ENCODE data around the gene TPPP.

- no peak for TF ChIP-seq POLR2A (IDR thresholded peaks at IDR 0.05; ENCODE audit: extremely low read depth, insufficient read length)
- TF ChIP-seq, protein P1, sequence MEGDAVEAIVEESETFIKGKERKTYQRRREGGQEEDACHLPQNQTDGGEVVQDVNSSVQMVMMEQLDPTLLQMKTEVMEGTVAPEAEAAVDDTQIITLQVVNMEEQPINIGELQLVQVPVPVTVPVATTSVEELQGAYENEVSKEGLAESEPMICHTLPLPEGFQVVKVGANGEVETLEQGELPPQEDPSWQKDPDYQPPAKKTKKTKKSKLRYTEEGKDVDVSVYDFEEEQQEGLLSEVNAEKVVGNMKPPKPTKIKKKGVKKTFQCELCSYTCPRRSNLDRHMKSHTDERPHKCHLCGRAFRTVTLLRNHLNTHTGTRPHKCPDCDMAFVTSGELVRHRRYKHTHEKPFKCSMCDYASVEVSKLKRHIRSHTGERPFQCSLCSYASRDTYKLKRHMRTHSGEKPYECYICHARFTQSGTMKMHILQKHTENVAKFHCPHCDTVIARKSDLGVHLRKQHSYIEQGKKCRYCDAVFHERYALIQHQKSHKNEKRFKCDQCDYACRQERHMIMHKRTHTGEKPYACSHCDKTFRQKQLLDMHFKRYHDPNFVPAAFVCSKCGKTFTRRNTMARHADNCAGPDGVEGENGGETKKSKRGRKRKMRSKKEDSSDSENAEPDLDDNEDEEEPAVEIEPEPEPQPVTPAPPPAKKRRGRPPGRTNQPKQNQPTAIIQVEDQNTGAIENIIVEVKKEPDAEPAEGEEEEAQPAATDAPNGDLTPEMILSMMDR (IDR thresholded peaks at IDR 0.05; ENCODE audit: low read depth, low read length), result no peak
- TF ChIP-seq, protein P2, sequence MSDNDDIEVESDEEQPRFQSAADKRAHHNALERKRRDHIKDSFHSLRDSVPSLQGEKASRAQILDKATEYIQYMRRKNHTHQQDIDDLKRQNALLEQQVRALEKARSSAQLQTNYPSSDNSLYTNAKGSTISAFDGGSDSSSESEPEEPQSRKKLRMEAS (IDR thresholded peaks at IDR 0.05; ENCODE audit: low read depth, low read length), result no peak
Observed at GRCh38 chr5:627840-628239, 65.3 kb downstream of the TPPP start.
